ENCODE data around the gene C16orf90. TPM values are rescaled to one million over a fixed set of nuclear protein-coding genes. Genes with fewer than 3 reads are reported as not detected.

Gene C16orf90
- total RNA-seq, 4 donors from 2014 or later, result not detected

DNA sequence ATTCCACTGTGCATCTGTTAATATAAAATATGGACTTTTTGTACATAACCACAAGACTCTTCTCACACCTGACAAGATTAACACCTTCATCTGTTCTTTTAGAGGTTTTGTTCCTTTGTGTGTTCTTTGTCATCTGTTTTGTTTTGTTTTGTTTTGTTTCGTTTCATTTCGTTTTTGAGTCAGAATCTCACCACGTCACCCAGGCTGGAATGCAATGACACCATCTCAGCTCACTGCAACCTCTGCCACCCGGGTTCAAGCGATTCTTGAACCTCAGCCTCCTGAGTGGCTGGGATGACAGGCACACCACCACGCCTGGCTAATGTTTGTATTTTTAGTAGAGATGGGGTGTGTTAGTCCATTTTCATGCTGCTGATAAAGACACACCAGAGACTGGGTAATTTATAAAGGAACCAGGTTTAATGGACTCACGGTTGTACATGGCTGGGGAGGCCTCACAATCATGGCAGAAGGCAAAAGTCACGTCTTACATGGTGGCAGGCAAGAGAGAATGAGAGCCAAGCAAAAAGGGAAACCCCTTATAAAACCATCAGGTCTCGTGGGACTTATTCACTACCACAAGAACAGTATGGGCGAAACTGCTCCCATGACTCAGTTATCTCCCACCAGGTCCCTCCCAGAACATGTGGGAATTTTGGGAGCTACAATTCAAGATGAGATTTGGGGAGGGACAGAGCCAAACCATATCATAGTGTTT lies 22.3 kb downstream of the C16orf90 start:
- Histone ChIP-seq H3K27me3 (no peaks in the 10 kb centered on the region), H3K4me3 (no peak overlapping the region), H3K9me3 (no peaks in the 10 kb centered on the region), H3K27ac (no peak overlapping the region), H3K4me1 (peaks cover 0 to 49% (median 8%) of the 10 kb centered on the region in 3 donors), H3K36me3 (peaks cover 0 to 36% of the 10 kb centered on the region in 2 donors)
- ATAC-seq, result no peak
- TF ChIP-seq POLR2AphosphoS5 (IDR thresholded peaks at IDR 0.05), result no peak
- no peak for TF ChIP-seq POLR2A (IDR thresholded peaks at IDR 0.05)
- no peak for TF ChIP-seq CTCF (IDR thresholded peaks at IDR 0.05)
- TF ChIP-seq EP300 (IDR thresholded peaks at IDR 0.05), result no peak
- WGBS, 2 donors (ENCODE audit: low coverage in 1 of 2), result 67 to 83% methylated on average over 4 to 9 of the region's 10 CpGs

DNA sequence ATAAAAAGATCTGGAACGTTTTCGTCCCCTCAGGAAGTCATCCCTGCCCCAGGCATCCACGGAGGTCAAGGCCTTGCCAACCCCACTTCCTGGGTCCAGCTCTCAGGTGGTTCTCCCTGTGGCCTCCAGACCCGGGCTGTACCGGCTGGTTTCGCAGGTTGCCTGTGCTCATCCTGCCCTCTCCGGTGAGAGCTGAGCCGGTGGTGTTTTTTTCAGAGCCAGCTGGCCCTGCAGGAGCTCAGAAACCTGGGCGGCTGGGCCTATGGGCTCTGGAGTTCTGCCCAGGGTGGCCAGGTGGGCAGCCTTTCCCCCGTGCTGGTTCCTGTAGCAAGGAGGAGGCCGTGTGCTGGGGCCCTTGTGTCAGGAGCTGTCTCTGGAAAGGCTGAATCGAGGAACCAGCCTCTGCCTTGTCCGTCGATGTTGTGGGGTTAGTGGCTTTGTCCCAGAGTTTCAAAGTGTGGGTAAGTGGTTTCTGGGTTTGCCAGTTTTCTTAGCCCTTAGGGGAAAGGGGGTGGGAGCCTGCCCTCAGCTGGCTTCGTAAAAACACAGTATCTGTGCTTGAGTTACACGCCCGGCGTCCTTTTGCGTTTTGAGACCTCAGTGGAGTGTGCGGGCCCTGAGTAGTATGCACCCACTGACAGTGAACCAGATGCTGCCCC lies 23.6 kb downstream of the C16orf90 start:
- H3K36me3 ChIP-seq, result peaks cover 0 to 37% of the 10 kb centered on the region in 2 donors
- no peak for ATAC-seq
- WGBS, 2 donors (ENCODE audit: low coverage in 1 of 2), result 89 to 100% methylated on average over 1 to 9 of the region's 20 CpGs
- TF ChIP-seq POLR2AphosphoS5 (IDR thresholded peaks at IDR 0.05) (no peak), POLR2A (IDR thresholded peaks at IDR 0.05) (no peak), CTCF (IDR thresholded peaks at IDR 0.05) (no peak), EP300 (IDR thresholded peaks at IDR 0.05) (no peak)
- H3K27ac ChIP-seq, result no peak overlapping the region
- no peaks in the 10 kb centered on the region for H3K27me3 ChIP-seq
- H3K9me3 ChIP-seq, result no peaks in the 10 kb centered on the region
- H3K4me3 ChIP-seq, result no peak overlapping the region
- peaks cover 0 to 63% (median 12%) of the 10 kb centered on the region in 3 donors for H3K4me1 ChIP-seq

DNA sequence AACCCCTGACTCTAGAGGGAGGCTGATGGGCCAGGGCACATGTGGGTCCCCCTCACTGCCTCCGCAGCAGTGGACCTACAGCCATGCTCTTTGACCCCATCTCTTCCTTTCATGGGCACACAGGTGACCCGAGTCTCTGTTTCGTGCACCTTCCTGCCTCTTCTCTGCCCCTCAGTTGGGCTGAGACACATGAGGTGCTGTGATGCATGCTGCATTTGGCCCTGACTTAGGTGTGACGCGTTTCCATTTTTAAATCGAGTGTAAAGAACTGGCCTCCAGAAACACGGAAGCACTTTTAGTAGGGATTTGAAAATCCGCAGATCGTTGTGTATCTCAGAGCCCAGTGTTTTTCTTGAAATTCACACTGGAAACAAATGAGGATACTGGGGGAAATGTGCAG lies 24.6 kb downstream of the C16orf90 start:
- no peak for ATAC-seq
- peaks cover 0 to 66% (median 12%) of the 10 kb centered on the region in 3 donors for H3K4me1 ChIP-seq
- no peak overlapping the region for H3K4me3 ChIP-seq
- H3K9me3 ChIP-seq, result no peaks in the 10 kb centered on the region
- TF ChIP-seq CTCF (IDR thresholded peaks at IDR 0.05) (no peak), POLR2A (IDR thresholded peaks at IDR 0.05) (no peak), EP300 (IDR thresholded peaks at IDR 0.05) (no peak), POLR2AphosphoS5 (IDR thresholded peaks at IDR 0.05) (no peak)
- H3K27ac ChIP-seq, result no peak overlapping the region
- H3K27me3 ChIP-seq, result no peaks in the 10 kb centered on the region
- peaks cover 0 to 38% of the 10 kb centered on the region in 2 donors for H3K36me3 ChIP-seq
- 77 to 80% methylated on average over 4 of the region's 9 CpGs for WGBS, 2 donors (ENCODE audit: low coverage in 1 of 2)

GRCh38 chr16:3469736-3470135 lies 25.6 kb downstream of the C16orf90 start:
- Histone ChIP-seq H3K27ac (no peak overlapping the region), H3K4me1 (peaks cover 0 to 69% (median 12%) of the 10 kb centered on the region in 3 donors), H3K4me3 (no peak overlapping the region), H3K9me3 (no peaks in the 10 kb centered on the region), H3K27me3 (no peaks in the 10 kb centered on the region), H3K36me3 (peaks cover 0 to 41% of the 10 kb centered on the region in 2 donors)
- TF ChIP-seq POLR2A (IDR thresholded peaks at IDR 0.05) (no peak), EP300 (IDR thresholded peaks at IDR 0.05) (no peak), POLR2AphosphoS5 (IDR thresholded peaks at IDR 0.05) (no peak), CTCF (IDR thresholded peaks at IDR 0.05) (no peak)
- WGBS, 2 donors (ENCODE audit: low coverage in 1 of 2), result no CpG with 5 or more reads among the region's 7 CpGs
- ATAC-seq, result no peak
